Esophagus squamous epithelium (tissue), 4 donors: ENCODE data around the gene WNT7B.

ENCODE experiments used
- CTCF ChIP-seq, 6 experiments: fragments of 450-650 bp in 4 of 6; fragments of 200-600 bp in 2 of 6; sonication (generic) in 2 of 6; IDR thresholded peaks; one replicate each; pipeline ENCODE4 v1.5.1; 2016 to 2019; ENCODE audit warnings: antibody characterized with exemption in 6 of 6, mild to moderate bottlenecking in 4 of 6, moderate library complexity in 4 of 6
- POLR2A ChIP-seq, 4 donors: fragments of 450-650 bp; IDR thresholded peaks; one replicate each; pipeline ENCODE4 v1.6.1; 2017; ENCODE audit warnings: antibody characterized with exemption in 4 of 4, mild to moderate bottlenecking in 4 of 4, moderate library complexity in 3 of 4

GRCh38 chr22:45880716-45881523 is 96.0 kb downstream of the WNT7B start:
- TF ChIP-seq CTCF (IDR thresholded peaks at IDR 0.05) = no peak
- no peak for TF ChIP-seq POLR2A (IDR thresholded peaks at IDR 0.05)
